ENCODE measurements around the gene HAVCR1. TPM values are rescaled to one million over a fixed set of nuclear protein-coding genes. Genes with fewer than 3 reads are reported as not detected.
A peak's percentile ranks its signal among the peaks of the same experiment; 100 is the strongest.
"Not testable (repeated sequence)": the region's sequence is repeated elsewhere in the genome, so short reads cannot be mapped to it uniquely, and the experiment has no call there.

HAVCR1 gene
- total RNA-seq, 3 donors from 2014 or later = 2.6 to 24.1 (median 3.9) TPM

- H3K36me3 ChIP-seq (ENCODE audit: low read depth) = no peaks in the 10 kb centered on the region
- H3K4me1 ChIP-seq (ENCODE audit: low read depth) = peaks cover 23% of the 10 kb centered on the region
- ATAC-seq (peak; percentile 54), DNase-seq (no peak)
- H3K9me3 ChIP-seq = no peaks in the 10 kb centered on the region
- TF ChIP-seq CTCF (IDR thresholded peaks at IDR 0.05) = no peak
- intact Hi-C loops (cut with DNase I, micrococcal nuclease) = no loop called here
- no peak overlapping the region for H3K4me3 ChIP-seq
Measured at GRCh38 chr5:157057459-157058370, 1.2 kb downstream of the HAVCR1 start.

GRCh38 chr5:157056848-157057247, 2.1 kb downstream of the HAVCR1 start:
- H3K4me1 ChIP-seq (ENCODE audit: low read depth) = peaks cover 23% of the 10 kb centered on the region
- intact Hi-C loops (cut with DNase I, micrococcal nuclease); ATAC-seq; DNase-seq; H3K4me3 ChIP-seq; H3K9me3 ChIP-seq; H3K36me3 ChIP-seq (ENCODE audit: low read depth): not testable (repeated sequence)

- DNase-seq (peak in 1 of 3 donors; percentile 38), ATAC-seq (peak; percentile 57)
- TF ChIP-seq CTCF (IDR thresholded peaks at IDR 0.05) = no peak
- no peaks in the 10 kb centered on the region for H3K36me3 ChIP-seq (ENCODE audit: low read depth)
- no peak overlapping the region for H3K4me3 ChIP-seq
- no peaks in the 10 kb centered on the region for H3K9me3 ChIP-seq
- intact Hi-C loops (cut with DNase I, micrococcal nuclease) = no loop called here
- peaks cover 6% of the 10 kb centered on the region for H3K4me1 ChIP-seq (ENCODE audit: low read depth)
Measured at GRCh38 chr5:157051604-157052245, 7.2 kb downstream of the HAVCR1 start.

GRCh38 chr5:157050050-157050449, 8.9 kb downstream of the HAVCR1 start:
- no peak for TF ChIP-seq CTCF (IDR thresholded peaks at IDR 0.05)
- intact Hi-C loops (cut with DNase I, micrococcal nuclease) = no loop called here
- Histone ChIP-seq H3K4me3 (no peak overlapping the region), H3K4me1 (ENCODE audit: low read depth) (peaks cover 6% of the 10 kb centered on the region), H3K36me3 (ENCODE audit: low read depth) (no peaks in the 10 kb centered on the region), H3K9me3 (no peaks in the 10 kb centered on the region)
- ATAC-seq (no peak), DNase-seq (no peak)

GRCh38 chr5:157049605-157050004, 9.3 kb downstream of the HAVCR1 start:
- Histone ChIP-seq H3K4me3 (no peak overlapping the region), H3K36me3 (ENCODE audit: low read depth) (no peaks in the 10 kb centered on the region), H3K9me3 (no peaks in the 10 kb centered on the region), H3K4me1 (ENCODE audit: low read depth) (peaks cover 6% of the 10 kb centered on the region)
- intact Hi-C loops (cut with DNase I, micrococcal nuclease) = no loop called here
- no peak for TF ChIP-seq CTCF (IDR thresholded peaks at IDR 0.05)
- no peak for DNase-seq
- no peak for ATAC-seq

GRCh38 chr5:157047898-157048297, 11.0 kb downstream of the HAVCR1 start:
- DNase-seq (no peak), ATAC-seq (no peak)
- no peak for TF ChIP-seq CTCF (IDR thresholded peaks at IDR 0.05)
- Histone ChIP-seq H3K36me3 (ENCODE audit: low read depth) (no peaks in the 10 kb centered on the region), H3K4me1 (ENCODE audit: low read depth) (peaks cover 6% of the 10 kb centered on the region), H3K9me3 (no peaks in the 10 kb centered on the region), H3K4me3 (no peak overlapping the region)
- intact Hi-C loops (cut with DNase I, micrococcal nuclease) = no loop called here

GRCh38 chr5:157047016-157047415, 11.9 kb downstream of the HAVCR1 start:
- DNase-seq = peak in 1 of 3 donors; percentile 35
- H3K4me3 ChIP-seq; intact Hi-C loops (cut with DNase I, micrococcal nuclease); H3K9me3 ChIP-seq; H3K36me3 ChIP-seq (ENCODE audit: low read depth); H3K4me1 ChIP-seq (ENCODE audit: low read depth): not testable (repeated sequence)
- ATAC-seq = peak; percentile 7
